TTC549 (cell line): ENCODE measurements around the gene NUP153.

Source experiments
- FAIRE-seq: peaks from 2 replicates; lab custom pipeline; 2012; peaks lifted over from hg19 to GRCh38; lab: Jason Lieb, UNC

NUP153 gene

GRCh38 chr6:17662585-17662984 is 44.1 kb downstream of the NUP153 start:
- FAIRE-seq: no peak

DNA sequence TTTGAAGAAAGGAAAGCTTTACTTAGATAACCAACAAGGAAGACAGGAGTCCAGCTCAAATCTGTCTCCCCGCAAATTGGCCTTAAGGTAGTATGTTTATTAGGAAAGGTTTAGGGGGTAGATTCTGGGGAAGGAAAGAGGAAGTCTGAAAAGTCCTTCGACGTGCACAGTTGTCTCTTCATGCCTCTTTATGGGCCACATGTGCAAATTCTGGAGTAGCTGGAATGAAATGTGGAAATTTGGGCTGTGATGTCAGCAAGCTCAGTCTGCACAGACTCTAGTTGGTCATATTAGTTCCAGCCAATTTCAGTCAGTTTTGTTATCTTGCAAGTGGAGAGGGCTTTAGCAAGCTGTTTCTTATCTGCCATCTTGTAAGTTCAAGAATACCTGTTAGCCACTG is 50.1 kb downstream of the NUP153 start:
- FAIRE-seq: no peak

- no peak for FAIRE-seq
Observed at GRCh38 chr6:17656092-17656491, 50.6 kb downstream of the NUP153 start.

GRCh38 chr6:17653198-17653882 is 53.4 kb downstream of the NUP153 start:
- no peak for FAIRE-seq

DNA sequence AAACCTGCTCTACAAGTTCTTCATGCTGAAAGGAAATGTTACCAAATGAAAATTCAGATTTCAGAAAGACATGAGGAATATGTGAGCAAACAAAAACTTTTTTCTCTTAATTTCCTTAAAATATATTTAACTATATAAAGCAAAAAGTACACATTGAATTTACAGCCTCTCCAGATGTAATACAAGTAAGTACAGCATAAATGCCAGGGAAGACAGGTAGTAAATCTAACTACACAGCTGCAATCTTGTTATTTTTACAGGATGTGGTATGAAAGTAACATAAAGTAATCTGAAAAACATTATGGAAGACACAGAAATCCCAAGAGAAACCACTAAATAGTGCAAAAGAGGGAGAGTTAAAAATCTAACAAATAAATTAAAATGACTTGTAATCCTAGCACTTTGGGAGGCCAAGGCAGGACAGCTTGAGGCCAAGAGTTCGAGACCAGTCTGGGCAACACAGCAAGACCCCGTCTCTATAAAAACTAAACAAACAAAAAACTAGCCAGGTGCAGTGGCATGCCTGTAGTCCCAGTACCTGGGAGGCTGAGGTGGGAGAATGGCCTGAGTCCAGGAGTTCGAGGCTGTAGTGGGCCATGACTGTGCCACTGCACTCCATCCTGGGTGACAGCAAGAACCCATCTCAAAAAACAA is 55.9 kb downstream of the NUP153 start:
- FAIRE-seq: no peak

GRCh38 chr6:17648745-17649144 is 58.0 kb downstream of the NUP153 start:
- no peak for FAIRE-seq

DNA sequence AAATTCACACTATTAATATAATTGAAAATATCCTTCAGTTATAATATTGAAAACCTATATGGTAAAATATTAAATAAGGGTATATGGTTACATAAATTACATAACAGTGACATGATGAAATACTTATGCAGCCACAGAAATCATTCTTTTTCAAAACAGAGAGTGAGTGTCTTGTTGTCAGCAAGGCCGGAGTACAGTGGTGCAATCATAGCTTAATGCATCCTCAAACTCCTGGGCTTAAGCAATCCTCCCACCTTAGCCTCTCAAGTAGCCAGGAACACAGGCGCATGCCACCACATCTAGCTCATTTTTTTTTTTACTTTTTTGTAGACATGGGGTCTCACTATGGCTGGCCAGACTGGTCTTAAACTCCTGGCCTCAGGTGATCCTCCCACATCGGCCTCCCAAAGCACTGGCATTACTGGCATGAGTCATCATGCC is 66.2 kb downstream of the NUP153 start:
- no peak for FAIRE-seq

GRCh38 chr6:17638212-17638715 is 68.5 kb downstream of the NUP153 start:
- no peak for FAIRE-seq

DNA sequence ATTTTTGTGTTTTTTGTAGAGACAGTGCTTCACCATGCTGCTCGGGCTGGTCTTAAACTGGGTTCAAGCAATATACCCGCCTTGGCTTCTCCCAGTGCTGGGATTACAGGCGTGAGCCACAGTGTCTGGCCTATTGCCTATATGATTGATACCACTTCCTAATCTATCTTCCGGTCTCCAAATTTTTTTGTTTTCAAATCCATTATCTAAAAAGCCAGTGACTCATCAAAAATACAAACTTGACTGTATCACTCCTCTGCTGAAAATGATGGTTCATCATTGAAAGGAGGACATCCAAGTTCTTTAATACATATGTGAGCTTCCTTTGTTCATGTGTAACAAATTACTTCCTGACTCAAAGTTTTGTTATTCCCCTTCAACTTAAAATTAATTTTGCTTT is 71.2 kb downstream of the NUP153 start:
- no peak for FAIRE-seq

DNA sequence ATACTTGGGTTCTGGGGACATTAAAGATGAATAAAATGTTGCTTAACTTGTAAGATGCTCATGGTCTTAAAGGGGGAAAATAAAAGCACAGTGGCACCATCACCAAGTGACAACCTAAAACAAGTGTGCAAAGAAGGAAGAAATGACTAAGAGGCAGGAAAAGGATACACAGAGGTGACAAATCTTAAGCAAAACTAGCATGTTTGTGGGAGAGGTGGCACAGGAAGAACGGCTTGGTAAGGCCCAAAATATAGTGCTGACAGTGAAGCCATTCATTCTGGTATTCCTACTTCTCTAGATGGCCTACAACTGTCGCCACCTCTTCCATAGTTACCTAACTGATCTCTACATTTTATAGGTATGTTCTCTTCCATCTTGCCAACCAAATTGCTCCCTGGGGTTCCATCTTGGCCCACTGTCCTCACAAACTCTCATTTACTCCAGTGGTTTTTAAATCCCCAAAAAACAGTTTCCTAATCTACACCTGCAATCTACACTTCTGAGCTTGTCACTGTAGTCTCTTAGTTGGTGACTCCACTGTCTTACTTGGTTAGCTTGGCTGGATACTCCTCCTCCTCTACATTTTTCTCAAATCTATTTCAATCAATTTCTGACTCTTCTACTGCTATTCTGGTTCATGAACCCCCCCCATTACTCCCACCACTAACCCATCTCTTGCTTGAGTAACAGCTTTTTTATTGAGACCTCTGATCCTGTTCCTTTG is 73.1 kb downstream of the NUP153 start:
- no peak for FAIRE-seq

DNA sequence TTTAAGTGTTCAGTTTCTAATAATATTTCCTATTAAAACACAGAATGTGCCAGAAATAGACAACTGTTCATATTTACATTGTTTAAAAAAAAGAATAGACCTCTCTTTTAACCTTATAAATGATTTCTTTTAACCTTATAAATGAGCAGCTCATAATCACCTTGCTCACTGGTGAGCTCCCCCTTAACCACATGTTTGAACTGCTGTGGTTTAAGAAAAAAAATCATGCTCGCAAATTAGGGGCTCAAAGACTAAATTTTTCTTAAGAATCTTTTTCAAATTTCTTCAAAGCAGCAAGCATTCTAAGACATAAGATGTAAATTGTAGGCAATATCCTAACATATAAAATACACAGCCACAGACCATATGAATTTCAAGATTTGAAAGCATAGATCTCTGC is 73.8 kb downstream of the NUP153 start:
- no peak for FAIRE-seq

- no peak for FAIRE-seq
Observed at GRCh38 chr6:17630511-17631073, 76.1 kb downstream of the NUP153 start.

DNA sequence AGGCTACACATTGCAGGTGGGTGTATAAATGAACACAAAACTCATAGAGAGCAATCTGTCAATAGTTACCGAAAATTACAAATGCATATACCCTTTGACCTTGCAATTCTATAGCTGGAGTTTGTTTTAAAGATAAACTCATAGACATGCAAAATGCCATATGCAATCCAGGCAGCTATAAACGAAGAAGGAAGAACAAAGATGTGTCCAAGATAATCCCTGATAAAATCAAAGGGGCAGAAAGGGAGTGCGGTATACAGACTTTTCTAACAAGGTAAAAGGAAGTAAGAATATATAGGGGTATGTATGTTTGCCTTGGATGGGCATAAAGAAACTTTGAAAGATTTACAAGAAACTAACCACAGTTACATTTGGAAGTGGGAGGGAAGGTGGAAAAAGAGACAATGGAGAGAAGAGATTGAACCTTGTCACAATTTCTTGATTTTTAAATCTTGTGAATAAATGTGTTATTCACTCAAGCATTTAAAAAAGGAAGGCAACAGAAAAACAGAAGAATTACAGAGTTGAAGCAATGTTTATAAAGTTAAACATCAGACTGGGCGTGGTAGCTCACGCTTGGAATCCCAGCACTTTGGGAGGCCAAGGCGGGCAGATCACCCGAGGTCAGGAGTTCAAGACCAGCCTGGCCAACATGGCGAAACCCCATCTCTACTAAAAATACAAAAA is 76.8 kb downstream of the NUP153 start:
- no peak for FAIRE-seq

DNA sequence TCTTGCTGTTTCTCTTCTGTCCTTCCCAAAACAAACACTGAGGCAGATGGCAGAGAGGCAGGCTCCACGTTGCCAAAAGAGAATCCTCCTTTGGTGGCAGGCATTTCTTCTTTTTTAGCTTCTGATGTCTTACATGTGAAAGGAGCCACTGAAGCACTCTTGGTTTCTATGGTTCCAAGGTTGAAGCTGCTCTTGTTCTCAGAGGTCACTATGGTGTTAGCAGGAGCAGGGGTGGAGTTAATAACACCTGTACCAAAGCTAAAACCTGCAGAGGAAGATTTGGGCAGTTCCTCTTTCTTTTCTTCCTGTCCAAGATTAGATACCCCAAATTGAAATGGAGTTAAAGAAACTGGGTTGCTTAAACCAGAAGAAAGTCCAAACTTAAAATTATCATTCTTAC is 77.9 kb downstream of the NUP153 start:
- FAIRE-seq: no peak

GRCh38 chr6:17624396-17624795 is 82.3 kb downstream of the NUP153 start:
- no peak for FAIRE-seq

GRCh38 chr6:17622144-17622543 is 84.6 kb downstream of the NUP153 start:
- FAIRE-seq: no peak

DNA sequence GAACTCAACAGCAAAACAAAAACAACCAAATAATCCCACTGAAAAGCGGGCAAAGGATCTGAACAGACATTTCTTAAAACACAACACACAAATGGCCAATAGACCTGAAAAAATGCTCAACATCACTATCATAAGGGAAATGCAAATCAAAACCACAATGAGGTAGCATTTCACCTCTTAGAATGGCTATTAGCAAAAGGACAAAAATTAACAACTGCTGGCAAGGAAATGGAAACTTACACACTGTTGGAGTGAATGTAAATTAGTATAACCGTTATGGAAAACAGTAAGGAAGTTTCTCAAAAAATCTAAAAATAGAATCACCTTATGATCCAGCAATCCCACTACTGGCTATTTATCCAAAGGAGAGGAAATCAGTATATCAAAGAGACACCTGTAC is 85.7 kb downstream of the NUP153 start:
- no peak for FAIRE-seq

GRCh38 chr6:17615794-17616193 is 90.9 kb downstream of the NUP153 start:
- FAIRE-seq: no peak

- FAIRE-seq: no peak
Observed at GRCh38 chr6:17612048-17612447, 94.7 kb downstream of the NUP153 start.

- no peak for FAIRE-seq
Observed at GRCh38 chr6:17610835-17611234, 95.9 kb downstream of the NUP153 start.

- no peak for FAIRE-seq
Observed at GRCh38 chr6:17606606-17607005, 100.1 kb downstream of the NUP153 start.

GRCh38 chr6:17602888-17603287 is 103.8 kb downstream of the NUP153 start:
- FAIRE-seq: no peak

DNA sequence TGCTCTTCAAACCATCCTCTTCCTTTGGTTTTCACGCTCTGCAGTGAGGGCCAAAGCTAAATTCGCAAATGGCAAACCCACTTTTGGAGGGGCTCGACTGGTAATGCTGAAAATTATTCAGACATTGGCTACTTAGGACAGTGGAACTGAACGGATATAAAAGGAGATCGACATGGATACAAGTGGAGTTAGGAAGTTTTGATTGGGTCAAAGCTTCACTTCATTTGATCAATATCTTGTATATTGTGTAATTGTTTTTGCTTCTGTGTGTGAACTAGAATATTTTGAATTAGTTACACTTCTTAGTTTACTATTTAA is 105.4 kb downstream of the NUP153 start:
- FAIRE-seq: no peak
